ENCODE results near the gene FARP1.

FARP1 gene

DNA sequence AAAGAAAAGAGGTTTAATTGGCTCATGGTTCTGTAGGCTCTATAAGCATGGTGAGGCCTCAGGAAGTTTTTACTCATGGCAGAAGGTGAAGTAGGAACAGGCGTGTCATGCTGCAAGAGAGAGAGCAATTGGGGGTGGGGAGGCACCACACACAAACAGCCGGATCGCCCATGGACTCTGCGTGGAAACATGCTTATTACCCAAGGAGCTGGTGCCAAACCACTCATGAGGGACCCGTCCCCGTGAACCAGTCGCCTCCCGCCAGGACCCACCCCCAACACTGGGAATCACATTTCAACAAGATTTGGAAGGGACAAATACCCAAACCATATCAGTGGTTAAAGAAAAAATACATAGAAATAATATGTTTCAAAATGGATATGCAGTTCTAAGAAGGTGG lies 208.7 kb downstream of the FARP1 start:
- Histone ChIP-seq H3K27ac (ENCODE audit: low read depth, low read length) (no peak overlapping the region), H3K27me3 (ENCODE audit: insufficient read depth, low read length) (no peaks in the 10 kb centered on the region), H3K36me3 (ENCODE audit: insufficient read depth, low read length) (no peaks in the 10 kb centered on the region), H3K4me1 (ENCODE audit: insufficient read depth, low read length) (0 out of 2 replicates have a peak, but pooled peaks cover 3% of the 10 kb centered on the region), H3K4me3 (ENCODE audit: low read length) (no peak overlapping the region), H3K9me3 (ENCODE audit: insufficient read depth, low read depth, low read length) (no peaks in the 10 kb centered on the region), H3K9ac (ENCODE audit: low read depth, low read length) (no peak overlapping the region)
- 94% methylated on average over 8 of the region's 8 CpGs for WGBS

DNA sequence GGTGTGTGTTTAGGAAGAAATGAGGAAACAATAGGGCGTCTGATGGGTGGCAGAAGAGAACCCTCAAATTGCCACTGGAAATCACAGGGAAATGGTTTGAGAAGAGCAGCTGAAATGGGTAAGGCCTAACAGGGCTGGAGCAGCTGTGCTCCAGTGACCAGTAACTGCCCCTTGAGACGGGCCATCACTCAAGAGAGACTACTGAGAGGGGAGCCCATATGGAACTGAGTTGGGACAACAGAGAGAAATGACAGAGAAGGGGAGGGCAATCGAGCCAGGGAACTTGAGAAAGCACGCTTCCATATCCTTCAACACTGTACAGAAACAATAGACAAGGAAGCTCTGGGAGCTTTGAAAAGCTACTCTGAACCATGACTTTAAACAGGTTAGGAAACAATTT lies 209.3 kb downstream of the FARP1 start:
- Histone ChIP-seq H3K9me3 (ENCODE audit: insufficient read depth, low read depth, low read length) (no peaks in the 10 kb centered on the region), H3K4me1 (ENCODE audit: insufficient read depth, low read length) (0 out of 2 replicates have a peak, but pooled peaks cover 3% of the 10 kb centered on the region), H3K27ac (ENCODE audit: low read depth, low read length) (no peak overlapping the region), H3K36me3 (ENCODE audit: insufficient read depth, low read length) (no peaks in the 10 kb centered on the region), H3K27me3 (ENCODE audit: insufficient read depth, low read length) (no peaks in the 10 kb centered on the region), H3K9ac (ENCODE audit: low read depth, low read length) (no peak overlapping the region), H3K4me3 (ENCODE audit: low read length) (no peak overlapping the region)
- 91% methylated on average over 3 of the region's 4 CpGs for WGBS

DNA sequence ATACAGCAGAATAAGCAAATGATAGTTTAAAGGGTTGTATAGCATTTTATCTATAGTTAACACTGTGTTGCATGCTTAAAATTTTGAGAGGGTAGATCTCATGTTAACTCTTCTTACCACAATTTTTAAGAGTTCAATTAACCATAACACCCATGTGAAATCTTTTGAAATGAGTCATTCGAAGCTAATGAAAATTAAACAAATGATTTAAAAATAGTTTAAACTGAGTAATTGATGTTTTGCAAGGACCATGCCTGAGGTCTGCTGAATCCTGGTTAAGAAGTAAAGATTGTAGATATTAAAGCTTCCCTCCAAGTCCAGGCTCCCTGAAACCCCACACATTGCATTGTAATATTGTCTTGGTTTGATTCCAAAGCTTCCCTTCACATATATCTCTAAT lies 210.9 kb downstream of the FARP1 start:
- WGBS, result 100% methylated on average over 1 of the region's 1 CpG
- H3K4me1 ChIP-seq (ENCODE audit: insufficient read depth, low read length), result 0 out of 2 replicates have a peak, but pooled peaks cover 3% of the 10 kb centered on the region
- no peaks in the 10 kb centered on the region for H3K27me3 ChIP-seq (ENCODE audit: insufficient read depth, low read length)
- no peaks in the 10 kb centered on the region for H3K36me3 ChIP-seq (ENCODE audit: insufficient read depth, low read length)
- H3K27ac ChIP-seq (ENCODE audit: low read depth, low read length), result no peak overlapping the region
- H3K9me3 ChIP-seq (ENCODE audit: insufficient read depth, low read depth, low read length), result no peaks in the 10 kb centered on the region
- H3K4me3 ChIP-seq (ENCODE audit: low read length), result no peak overlapping the region
- no peak overlapping the region for H3K9ac ChIP-seq (ENCODE audit: low read depth, low read length)

DNA sequence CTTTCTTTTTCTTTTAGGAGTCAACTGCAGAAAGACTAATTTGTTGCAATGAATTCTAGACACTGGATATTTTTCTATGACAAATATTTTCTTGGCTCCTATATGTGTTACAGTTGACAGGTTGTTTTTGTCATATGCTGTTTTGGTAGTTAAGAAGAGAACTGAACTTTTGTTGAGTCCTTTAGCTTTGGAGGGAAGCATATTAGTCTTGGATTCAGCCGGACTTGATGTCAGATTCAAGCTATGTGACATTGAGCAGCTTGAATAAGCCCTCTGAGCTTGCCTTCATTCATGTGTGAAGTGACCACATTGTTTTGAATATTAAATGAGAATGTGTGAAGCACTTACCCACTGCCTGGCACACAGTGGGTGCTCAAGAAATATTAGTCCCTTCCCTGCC lies 216.0 kb downstream of the FARP1 start:
- H3K27me3 ChIP-seq (ENCODE audit: insufficient read depth, low read length), result no peaks in the 10 kb centered on the region
- no peak overlapping the region for H3K9ac ChIP-seq (ENCODE audit: low read depth, low read length)
- H3K9me3 ChIP-seq (ENCODE audit: insufficient read depth, low read depth, low read length), result no peaks in the 10 kb centered on the region
- no peak overlapping the region for H3K4me3 ChIP-seq (ENCODE audit: low read length)
- no peaks in the 10 kb centered on the region for H3K4me1 ChIP-seq (ENCODE audit: insufficient read depth, low read length)
- WGBS, result 98% methylated on average over 1 of the region's 1 CpG
- no peaks in the 10 kb centered on the region for H3K36me3 ChIP-seq (ENCODE audit: insufficient read depth, low read length)
- no peak overlapping the region for H3K27ac ChIP-seq (ENCODE audit: low read depth, low read length)

DNA sequence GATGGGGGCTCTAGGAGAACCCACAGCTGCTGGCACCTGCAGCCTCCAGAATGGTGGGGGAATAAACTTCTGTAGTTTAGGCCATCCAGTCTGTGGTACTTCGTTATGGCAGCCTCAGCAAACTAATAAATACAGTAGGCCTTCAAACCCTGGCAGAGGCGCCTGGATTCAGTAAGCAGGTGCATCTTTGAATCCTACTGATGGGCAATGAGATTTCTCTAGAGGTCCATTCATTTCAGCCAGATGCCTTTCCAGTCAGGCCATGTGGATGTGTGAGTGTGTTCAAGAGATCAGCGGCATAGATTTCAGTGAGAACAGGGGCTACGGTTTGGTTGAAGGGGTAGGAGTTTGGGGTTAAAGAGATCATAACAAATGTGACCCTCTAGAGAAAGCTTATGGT lies 217.7 kb downstream of the FARP1 start:
- H3K4me3 ChIP-seq (ENCODE audit: low read length), result no peak overlapping the region
- 0 out of 2 replicates have a peak, but pooled peaks cover 4% of the 10 kb centered on the region for H3K4me1 ChIP-seq (ENCODE audit: insufficient read depth, low read length)
- no peak overlapping the region for H3K9ac ChIP-seq (ENCODE audit: low read depth, low read length)
- H3K27me3 ChIP-seq (ENCODE audit: insufficient read depth, low read length), result no peaks in the 10 kb centered on the region
- no peak overlapping the region for H3K27ac ChIP-seq (ENCODE audit: low read depth, low read length)
- no peaks in the 10 kb centered on the region for H3K36me3 ChIP-seq (ENCODE audit: insufficient read depth, low read length)
- H3K9me3 ChIP-seq (ENCODE audit: insufficient read depth, low read depth, low read length), result no peaks in the 10 kb centered on the region
- WGBS, result 95% methylated on average over 4 of the region's 4 CpGs

DNA sequence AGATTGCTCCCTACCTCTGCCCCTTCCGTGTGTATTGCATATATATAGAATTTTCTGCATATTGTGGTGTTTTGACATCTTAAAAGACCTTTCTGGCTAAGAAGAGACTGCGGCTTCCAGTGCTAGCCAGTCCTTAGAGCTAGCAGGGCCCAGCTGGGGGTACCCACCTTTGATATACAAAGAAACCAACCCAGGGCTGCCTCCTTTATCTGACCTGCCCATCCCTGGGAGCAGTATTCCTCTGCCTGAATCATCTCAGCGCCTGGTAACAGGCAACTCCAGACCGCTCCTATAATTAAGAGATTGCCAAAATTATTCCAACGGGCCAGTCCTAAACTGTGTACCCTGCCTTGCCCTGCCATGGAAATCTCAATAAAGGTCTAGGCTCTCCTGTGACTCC lies 220.4 kb downstream of the FARP1 start:
- 0 out of 2 replicates have a peak, but pooled peaks cover 7% of the 10 kb centered on the region for H3K4me1 ChIP-seq (ENCODE audit: insufficient read depth, low read length)
- WGBS, result 84% methylated on average over 4 of the region's 5 CpGs
- no peaks in the 10 kb centered on the region for H3K9me3 ChIP-seq (ENCODE audit: insufficient read depth, low read depth, low read length)
- H3K36me3 ChIP-seq (ENCODE audit: insufficient read depth, low read length), result peaks cover 5% of the 10 kb centered on the region
- H3K9ac ChIP-seq (ENCODE audit: low read depth, low read length), result no peak overlapping the region
- no peak overlapping the region for H3K4me3 ChIP-seq (ENCODE audit: low read length)
- H3K27ac ChIP-seq (ENCODE audit: low read depth, low read length), result no peak overlapping the region
- no peaks in the 10 kb centered on the region for H3K27me3 ChIP-seq (ENCODE audit: insufficient read depth, low read length)

DNA sequence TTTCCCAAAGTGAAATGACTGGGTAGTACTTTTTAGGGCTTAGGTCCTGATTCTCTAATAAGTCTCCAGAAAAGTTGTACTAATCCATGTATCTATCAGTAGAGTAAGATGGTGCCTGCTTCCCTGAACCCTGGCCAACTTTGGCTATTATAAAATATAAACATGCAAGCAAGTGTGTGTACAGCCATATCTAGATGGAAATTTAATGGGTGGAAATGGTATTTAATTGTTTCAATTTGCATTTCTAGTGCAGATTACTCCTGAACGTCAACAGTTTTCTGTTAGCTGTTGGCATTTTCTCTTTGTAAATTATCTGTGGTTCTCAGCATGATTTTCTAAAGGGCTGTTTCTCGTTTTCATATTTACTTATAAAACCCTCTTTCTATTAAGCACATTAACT lies 221.3 kb downstream of the FARP1 start:
- H3K4me1 ChIP-seq (ENCODE audit: insufficient read depth, low read length), result 0 out of 2 replicates have a peak, but pooled peaks cover 7% of the 10 kb centered on the region
- H3K9ac ChIP-seq (ENCODE audit: low read depth, low read length), result no peak overlapping the region
- H3K36me3 ChIP-seq (ENCODE audit: insufficient read depth, low read length), result peaks cover 10% of the 10 kb centered on the region
- WGBS, result 86% methylated on average over 1 of the region's 2 CpGs
- H3K27me3 ChIP-seq (ENCODE audit: insufficient read depth, low read length), result no peaks in the 10 kb centered on the region
- no peak overlapping the region for H3K4me3 ChIP-seq (ENCODE audit: low read length)
- no peak overlapping the region for H3K27ac ChIP-seq (ENCODE audit: low read depth, low read length)
- H3K9me3 ChIP-seq (ENCODE audit: insufficient read depth, low read depth, low read length), result no peaks in the 10 kb centered on the region

DNA sequence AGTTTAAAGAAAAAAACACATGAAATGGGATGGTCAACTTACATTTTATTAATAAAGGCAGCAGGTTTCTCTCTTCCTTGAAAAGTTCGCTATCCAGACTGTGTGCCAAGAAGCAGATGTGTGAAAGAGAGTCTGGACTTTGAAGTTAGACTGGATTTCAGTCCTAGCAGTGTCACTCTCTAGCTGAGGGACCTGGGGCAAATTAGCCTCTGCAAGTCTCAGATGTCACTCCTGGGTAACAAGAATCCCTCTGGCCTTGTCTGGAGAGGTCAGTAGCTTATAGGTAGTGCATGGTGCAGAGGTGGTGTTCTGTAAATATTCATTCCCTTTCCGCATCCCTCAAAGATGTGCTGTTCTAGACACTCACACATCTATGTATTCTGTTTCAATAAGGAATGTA lies 221.8 kb downstream of the FARP1 start:
- peaks cover 11% of the 10 kb centered on the region for H3K36me3 ChIP-seq (ENCODE audit: insufficient read depth, low read length)
- no peak overlapping the region for H3K9ac ChIP-seq (ENCODE audit: low read depth, low read length)
- H3K4me3 ChIP-seq (ENCODE audit: low read length), result no peak overlapping the region
- 0 out of 2 replicates have a peak, but pooled peaks cover 7% of the 10 kb centered on the region for H3K4me1 ChIP-seq (ENCODE audit: insufficient read depth, low read length)
- no peak overlapping the region for H3K27ac ChIP-seq (ENCODE audit: low read depth, low read length)
- no peaks in the 10 kb centered on the region for H3K9me3 ChIP-seq (ENCODE audit: insufficient read depth, low read depth, low read length)
- 92% methylated on average over 1 of the region's 2 CpGs for WGBS
- H3K27me3 ChIP-seq (ENCODE audit: insufficient read depth, low read length), result no peaks in the 10 kb centered on the region

DNA sequence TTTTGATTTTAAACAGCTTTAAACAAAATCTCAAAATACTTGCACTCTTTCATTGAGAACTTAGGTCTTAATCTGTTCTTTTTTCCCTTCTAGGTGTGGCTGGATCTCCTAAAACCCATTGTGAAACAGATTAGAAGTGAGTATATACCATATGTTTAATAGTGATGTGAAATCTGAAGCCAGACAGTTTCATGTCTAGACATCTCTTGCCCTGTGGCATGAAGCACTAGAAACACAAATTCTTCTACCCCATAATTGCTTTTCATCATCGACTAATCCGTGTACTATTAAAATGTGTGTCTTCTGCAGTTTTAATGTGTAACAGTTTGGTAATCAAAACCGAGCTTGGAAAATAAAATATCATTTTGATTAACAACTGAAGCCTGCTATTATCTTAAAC lies 222.4 kb downstream of the FARP1 start:
- peaks cover 12% of the 10 kb centered on the region for H3K36me3 ChIP-seq (ENCODE audit: insufficient read depth, low read length)
- H3K9me3 ChIP-seq (ENCODE audit: insufficient read depth, low read depth, low read length), result no peaks in the 10 kb centered on the region
- peaks cover 9% of the 10 kb centered on the region; the same call in 1 of the 2 replicates for H3K4me1 ChIP-seq (ENCODE audit: insufficient read depth, low read length)
- no peaks in the 10 kb centered on the region for H3K27me3 ChIP-seq (ENCODE audit: insufficient read depth, low read length)
- no peak overlapping the region for H3K9ac ChIP-seq (ENCODE audit: low read depth, low read length)
- H3K27ac ChIP-seq (ENCODE audit: low read depth, low read length), result no peak overlapping the region
- no peak overlapping the region for H3K4me3 ChIP-seq (ENCODE audit: low read length)
- WGBS, result 100% methylated on average over 1 of the region's 3 CpGs

DNA sequence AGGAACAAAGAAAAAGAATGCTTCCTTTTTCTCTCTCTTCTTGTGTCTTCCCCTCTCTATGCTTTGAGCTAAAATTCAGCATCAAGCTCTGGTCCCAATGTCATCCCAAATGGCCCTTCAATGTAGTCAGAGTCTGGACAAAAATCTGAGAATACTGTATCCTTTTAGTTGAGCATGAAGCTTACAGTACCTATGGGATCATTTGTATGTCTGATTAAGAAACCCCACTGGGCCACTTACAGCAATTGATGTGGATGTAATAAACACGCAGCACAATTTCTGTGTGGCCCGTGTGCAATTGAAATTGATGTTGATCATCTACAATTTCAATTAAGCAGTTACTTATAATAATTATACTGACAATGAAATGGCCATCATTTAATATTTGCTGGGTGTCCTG lies 223.1 kb downstream of the FARP1 start:
- Histone ChIP-seq H3K27ac (ENCODE audit: low read depth, low read length) (no peak overlapping the region), H3K36me3 (ENCODE audit: insufficient read depth, low read length) (peaks cover 12% of the 10 kb centered on the region), H3K4me1 (ENCODE audit: insufficient read depth, low read length) (peaks cover 16% of the 10 kb centered on the region; the same call in 1 of the 2 replicates), H3K9me3 (ENCODE audit: insufficient read depth, low read depth, low read length) (no peaks in the 10 kb centered on the region), H3K4me3 (ENCODE audit: low read length) (no peak overlapping the region), H3K27me3 (ENCODE audit: insufficient read depth, low read length) (no peaks in the 10 kb centered on the region), H3K9ac (ENCODE audit: low read depth, low read length) (no peak overlapping the region)
- WGBS, result 88% methylated on average over 1 of the region's 2 CpGs

DNA sequence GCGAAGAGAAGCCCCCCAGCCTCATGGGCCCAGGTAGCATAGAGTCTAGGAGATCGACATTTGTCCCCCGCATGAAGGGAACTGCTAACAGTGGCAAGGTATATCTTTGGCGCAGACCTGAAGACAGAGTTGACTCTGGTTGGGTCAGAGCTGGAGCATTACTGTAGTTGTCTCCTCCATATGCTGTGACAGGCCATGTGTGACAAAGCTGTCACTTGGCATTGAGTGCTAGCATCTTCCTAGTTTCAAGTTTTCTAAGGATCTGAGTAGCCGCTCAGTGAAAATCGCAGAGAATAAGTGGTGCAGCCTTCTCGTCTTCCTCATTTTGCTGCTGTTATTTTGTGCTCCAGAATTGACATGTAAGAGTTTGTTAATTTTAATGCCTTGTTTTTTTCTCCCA lies 223.5 kb downstream of the FARP1 start:
- WGBS, result 99% methylated on average over 7 of the region's 7 CpGs

DNA sequence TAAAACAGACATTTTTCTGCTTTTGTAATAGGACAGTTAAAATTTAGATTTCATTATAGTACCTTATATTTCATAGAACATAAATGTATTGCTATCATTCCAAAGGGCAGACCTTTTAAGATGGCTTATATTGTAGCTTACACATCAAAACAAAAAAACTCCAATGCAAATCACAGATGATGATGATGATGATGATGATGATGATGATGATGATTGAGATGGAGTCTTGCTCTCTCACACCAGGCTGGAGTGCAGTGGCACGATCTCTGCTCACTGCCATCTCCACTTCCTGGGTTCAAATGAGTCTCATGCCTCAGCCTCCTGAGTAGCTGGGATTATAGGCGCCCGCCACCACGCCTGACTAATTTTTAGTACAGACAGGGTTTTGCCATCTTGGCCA lies 224.1 kb downstream of the FARP1 start:
- no peak overlapping the region for H3K27ac ChIP-seq (ENCODE audit: low read depth, low read length)
- 97% methylated on average over 4 of the region's 4 CpGs for WGBS

More for the DNA sequence above, 223.5 kb downstream of the FARP1 start:
- no peaks in the 10 kb centered on the region for H3K27me3 ChIP-seq (ENCODE audit: insufficient read depth, low read length)
- peaks cover 19% of the 10 kb centered on the region for H3K4me1 ChIP-seq (ENCODE audit: insufficient read depth, low read length)
- H3K9ac ChIP-seq (ENCODE audit: low read depth, low read length), result no peak overlapping the region
- H3K36me3 ChIP-seq (ENCODE audit: insufficient read depth, low read length), result peaks cover 12% of the 10 kb centered on the region
- no peak overlapping the region for H3K27ac ChIP-seq (ENCODE audit: low read depth, low read length)
- no peak overlapping the region for H3K4me3 ChIP-seq (ENCODE audit: low read length)
- H3K9me3 ChIP-seq (ENCODE audit: insufficient read depth, low read depth, low read length), result no peaks in the 10 kb centered on the region

More for the DNA sequence above, 224.1 kb downstream of the FARP1 start:
- Histone ChIP-seq H3K27me3 (ENCODE audit: insufficient read depth, low read length) (no peaks in the 10 kb centered on the region), H3K9me3 (ENCODE audit: insufficient read depth, low read depth, low read length) (no peaks in the 10 kb centered on the region), H3K4me3 (ENCODE audit: low read length) (no peak overlapping the region), H3K36me3 (ENCODE audit: insufficient read depth, low read length) (peaks cover 12% of the 10 kb centered on the region), H3K9ac (ENCODE audit: low read depth, low read length) (no peak overlapping the region), H3K4me1 (ENCODE audit: insufficient read depth, low read length) (peaks cover 23% of the 10 kb centered on the region)

Measured in HUES64 (cell line).